GM19467 (cell line): ENCODE results near the gene FNIP1.
"Not testable (repeated sequence)": the region's sequence is repeated elsewhere in the genome, so short reads cannot be mapped to it uniquely, and the experiment has no call there.

Source experiments
- ATAC-seq: cut with Tn5 transposase; IDR thresholded peaks from one replicate; pipeline ENCODE4 v1.9.1; 2021; ENCODE audit warnings: mild to moderate bottlenecking, moderate library complexity; ENCODE audit not compliant: unreplicated experiment

Gene FNIP1

DNA sequence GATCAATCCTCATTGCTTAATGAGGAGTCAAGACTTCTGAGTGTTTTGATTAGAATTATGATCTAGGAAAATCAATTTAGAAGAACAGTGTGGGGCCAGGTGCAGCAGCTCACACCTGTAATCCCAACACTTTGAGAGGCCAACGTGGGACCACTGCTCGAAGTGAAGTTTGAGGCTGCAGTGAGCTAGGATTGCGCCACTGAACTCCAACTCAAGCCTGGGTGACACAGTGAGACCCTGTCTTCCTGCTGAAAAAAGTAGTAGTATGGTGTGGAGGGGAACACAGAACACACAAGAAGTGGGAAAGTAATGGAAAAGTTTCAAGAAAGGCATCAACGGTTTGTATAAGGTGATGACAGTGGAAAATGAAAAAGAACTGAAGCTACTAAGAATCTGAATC lies 9.1 kb downstream of the FNIP1 start:
- ATAC-seq: no peak

GRCh38 chr5:131786900-131787692 lies 9.7 kb downstream of the FNIP1 start:
- ATAC-seq: no peak

DNA sequence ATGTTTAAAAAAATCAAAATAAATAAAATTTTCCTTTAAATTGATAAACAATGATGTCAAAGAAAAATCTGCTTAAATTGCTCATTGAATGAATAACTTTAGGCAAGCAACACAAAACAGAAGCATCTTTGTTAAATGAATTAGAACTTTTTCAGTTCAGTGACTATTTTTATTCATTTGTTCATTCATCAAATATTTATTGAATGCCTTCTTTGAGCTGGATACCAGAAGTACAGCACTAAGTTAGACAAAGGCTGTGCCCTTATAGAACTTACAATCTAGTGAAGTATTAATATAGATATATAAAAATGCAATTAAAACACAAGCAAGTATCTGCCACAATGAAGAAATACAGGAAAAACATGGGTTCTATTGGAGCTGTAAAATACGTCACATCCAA lies 10.8 kb downstream of the FNIP1 start:
- no peak for ATAC-seq

DNA sequence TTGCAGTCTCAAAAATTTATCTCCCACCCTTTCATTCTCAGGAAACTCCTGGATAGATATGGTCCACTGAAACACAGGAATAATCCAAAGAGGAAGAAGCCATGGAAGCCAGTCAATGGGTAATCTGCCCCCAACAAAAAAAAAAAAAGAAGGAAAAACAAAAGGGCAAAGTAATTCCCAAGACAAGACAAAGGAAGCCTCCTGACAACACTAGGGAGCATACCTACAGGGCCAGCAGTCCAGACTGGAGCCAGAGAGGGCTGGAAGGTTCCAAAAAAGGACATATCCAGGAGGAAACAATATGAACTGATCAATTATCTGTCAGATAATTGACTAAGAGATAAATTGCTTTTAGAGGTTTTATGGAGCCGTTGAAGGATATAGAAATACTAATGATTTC lies 12.9 kb downstream of the FNIP1 start:
- ATAC-seq: no peak

GRCh38 chr5:131783357-131783756 lies 13.5 kb downstream of the FNIP1 start:
- no peak for ATAC-seq

DNA sequence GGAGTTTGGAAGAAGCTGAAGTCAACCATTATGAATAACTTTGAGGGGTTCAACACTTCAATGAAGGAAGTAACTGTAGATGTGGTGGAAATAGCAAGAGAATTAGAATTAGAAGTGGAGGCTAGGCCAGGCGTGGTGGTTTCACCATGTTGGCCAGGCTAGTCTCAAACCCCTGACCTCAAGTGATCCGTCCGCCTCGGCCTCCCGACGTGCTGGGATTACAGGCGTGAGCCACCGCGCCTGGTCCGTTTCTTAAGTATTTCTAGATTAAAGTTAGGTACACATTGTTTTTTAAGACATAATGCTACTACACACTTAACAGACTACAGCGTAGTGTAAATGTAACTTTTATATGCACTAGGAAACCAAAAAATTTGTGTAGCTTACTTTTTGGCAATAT lies 14.1 kb downstream of the FNIP1 start:
- ATAC-seq: no peak

DNA sequence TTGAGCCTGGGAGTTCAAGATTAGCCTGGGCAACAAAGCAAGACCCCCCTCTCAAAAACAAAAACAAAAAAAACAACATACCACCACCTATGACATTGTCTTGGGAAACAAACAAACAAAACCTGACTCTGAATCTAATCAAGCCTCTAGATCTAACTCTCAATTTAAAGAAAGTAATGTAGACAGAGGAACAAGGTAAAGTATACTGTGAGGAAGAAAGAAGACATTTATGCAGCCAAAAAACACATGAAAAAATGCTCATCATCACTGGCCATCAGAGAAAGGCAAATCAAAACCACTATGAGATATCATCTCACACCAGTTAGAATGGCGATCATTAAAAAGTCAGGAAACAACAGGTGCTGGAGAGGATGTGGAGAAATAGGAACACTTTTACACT lies 18.7 kb downstream of the FNIP1 start:
- ATAC-seq: not testable (repeated sequence)

DNA sequence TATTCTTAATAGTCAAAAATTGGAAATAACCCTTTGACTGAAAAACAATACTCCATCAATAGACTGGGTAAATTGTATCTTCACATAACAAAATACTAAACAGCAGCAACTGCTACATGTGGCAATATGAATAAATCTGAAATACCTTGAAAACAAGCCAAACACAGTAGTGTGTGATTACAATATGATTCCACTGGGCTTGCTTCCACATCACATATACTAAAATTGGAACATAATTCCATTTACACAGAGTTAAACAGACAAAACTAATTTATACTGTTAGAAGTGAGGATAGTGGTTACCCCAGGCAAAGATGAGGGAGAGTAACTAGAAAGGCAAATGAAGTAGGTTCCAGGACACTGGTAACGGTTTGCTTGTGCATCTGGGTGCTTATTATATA lies 20.4 kb downstream of the FNIP1 start:
- no peak for ATAC-seq

DNA sequence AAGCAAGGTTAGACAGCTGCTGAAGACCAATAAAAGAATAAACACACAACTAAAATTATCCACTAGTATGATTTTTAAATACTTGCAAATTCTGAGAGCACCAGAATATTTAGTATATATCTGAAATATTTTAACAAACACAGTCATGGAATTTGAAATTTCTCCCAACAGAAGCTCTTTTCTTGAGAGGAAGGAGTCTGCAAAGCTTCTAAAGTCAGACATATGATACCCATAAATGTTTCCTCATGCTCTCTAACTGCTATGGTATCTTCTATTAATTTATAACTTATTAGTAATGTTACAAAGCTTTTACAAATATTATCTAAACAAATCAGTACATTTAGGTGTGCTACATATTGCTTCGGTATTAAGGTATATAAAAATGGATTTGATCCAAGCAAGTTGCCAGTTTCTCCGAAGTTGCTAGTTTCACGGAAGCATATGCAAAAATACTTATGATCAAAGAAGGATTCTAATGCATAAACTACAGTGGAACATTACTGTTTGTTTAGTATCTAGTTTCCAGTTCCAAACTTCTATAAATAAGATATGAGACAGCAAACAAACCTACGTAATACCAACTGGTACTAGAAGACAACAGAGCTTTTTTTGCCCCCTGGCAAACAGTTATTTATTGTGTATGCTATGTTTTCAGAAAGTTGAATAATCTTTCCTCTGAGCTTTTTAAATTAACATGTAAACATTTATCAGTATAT lies 22.0 kb downstream of the FNIP1 start:
- no peak for ATAC-seq

DNA sequence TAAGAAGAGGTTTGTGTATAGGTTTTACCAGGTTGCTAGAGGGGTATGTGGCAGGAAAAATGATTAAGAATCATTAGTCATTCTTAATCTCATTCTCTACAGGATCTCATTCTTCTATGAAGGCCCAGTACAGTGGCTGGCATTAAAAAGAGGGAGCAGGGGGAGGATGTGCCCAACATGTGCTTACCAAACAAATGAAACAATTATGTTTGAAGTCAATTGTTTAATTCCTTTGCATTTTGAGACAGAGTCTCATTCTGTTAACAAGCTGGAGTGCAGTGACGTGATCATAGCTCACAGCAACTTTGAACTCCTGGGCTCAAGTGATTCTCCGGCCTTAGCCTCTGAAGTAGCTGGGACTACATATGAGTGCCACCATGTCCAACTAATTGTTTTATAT lies 23.0 kb downstream of the FNIP1 start:
- ATAC-seq: no peak

DNA sequence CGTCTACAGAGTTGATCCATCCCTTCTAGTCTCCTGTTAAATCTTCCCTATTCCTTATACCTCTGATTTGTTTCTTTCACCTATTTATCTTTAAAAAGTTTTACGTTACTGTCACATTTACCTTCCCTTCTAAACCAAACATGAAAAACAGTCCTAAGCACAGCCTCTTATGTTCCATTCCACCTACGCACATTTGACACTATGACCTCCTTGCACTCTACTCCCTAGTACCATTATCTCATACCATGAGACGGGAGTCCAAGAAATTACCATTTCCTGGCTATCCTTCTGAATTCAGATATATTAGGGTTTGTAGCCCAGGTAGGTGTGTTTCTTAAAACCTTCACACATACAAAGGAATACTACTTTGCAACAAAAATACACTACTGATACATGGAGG lies 25.1 kb downstream of the FNIP1 start:
- no peak for ATAC-seq

DNA sequence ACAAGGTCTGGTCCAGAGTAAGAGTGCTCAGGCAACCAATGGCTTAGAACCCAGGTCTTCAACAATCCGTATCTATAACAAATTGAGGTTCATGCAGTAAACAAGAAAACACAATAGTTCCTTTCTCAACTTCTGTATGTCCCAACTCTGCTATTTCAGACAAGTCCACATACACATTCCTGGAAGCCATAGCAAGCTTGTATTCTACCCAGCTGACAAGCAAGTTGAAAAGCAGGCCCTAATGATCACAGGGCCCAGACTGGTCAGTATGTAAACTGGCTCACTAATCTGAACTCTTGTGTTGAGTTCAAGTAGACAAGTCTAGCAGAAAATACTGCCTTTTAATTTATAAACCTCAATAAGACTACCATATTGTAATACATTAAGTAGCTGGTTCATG lies 26.9 kb downstream of the FNIP1 start:
- ATAC-seq: no peak

- ATAC-seq: no peak
Observed at GRCh38 chr5:131769336-131769735, 27.5 kb downstream of the FNIP1 start.

GRCh38 chr5:131767891-131768290 lies 28.9 kb downstream of the FNIP1 start:
- no peak for ATAC-seq

DNA sequence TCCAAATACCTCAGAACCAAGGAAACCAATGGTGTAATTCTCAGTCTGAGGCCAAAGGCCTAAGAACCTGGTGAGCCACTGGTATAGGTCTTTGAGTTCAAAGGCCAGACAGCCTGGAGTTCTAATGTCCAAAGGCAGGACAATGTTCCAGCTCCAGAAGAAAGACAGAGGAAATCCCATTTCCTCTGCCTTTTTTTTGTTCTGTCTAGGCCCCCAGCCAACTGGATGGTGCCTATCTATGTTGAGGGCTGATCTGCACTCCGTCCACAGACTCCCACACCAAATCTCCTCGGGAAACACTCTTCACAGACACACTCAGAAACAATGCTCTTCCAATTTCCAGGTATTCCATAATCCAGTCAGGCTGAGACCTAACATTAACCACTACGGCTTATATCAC lies 30.1 kb downstream of the FNIP1 start:
- ATAC-seq: no peak

GRCh38 chr5:131765261-131765660 lies 31.6 kb downstream of the FNIP1 start:
- ATAC-seq: no peak

- ATAC-seq: no peak
Observed at GRCh38 chr5:131763968-131764367, 32.8 kb downstream of the FNIP1 start.

DNA sequence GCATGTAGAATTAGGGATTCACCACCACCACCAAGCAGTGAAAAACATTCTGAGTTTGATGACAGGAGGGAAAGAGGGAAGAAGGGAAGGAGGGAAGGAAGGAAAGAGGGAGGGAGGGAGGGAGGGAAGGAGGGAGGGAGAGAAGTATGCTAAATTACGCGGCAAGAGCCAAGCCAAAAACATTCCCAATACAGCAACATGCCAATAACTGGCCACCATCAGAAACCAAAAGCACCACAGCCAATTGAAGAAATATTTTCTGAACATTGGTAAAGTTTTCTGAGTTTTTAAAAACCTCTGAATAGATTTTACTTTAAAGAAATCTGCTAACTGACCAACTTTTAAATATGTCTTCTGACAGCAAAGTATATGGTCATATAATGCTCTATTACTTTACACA lies 36.0 kb downstream of the FNIP1 start:
- ATAC-seq: no peak

DNA sequence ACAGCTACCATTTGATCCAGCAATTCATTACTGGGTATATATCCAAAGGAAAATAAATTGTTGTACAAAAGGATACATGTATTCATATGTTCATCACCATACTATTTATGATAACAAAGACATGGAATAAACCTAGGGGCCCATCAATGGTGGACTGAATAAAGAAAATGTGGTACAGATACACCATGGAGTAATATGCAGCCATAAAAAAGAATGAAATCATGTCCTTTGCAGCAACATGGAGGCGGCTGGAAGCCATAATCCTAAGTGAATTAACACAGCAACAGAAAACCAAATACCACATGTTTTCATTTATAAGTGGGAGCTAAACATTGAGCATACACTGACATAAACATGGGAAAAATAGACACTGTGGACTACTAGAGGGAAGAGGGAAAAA lies 37.1 kb downstream of the FNIP1 start:
- ATAC-seq: no peak

GRCh38 chr5:131758520-131758900 lies 38.3 kb downstream of the FNIP1 start:
- ATAC-seq: no peak

- no peak for ATAC-seq
Observed at GRCh38 chr5:131757830-131758519, 38.8 kb downstream of the FNIP1 start.

DNA sequence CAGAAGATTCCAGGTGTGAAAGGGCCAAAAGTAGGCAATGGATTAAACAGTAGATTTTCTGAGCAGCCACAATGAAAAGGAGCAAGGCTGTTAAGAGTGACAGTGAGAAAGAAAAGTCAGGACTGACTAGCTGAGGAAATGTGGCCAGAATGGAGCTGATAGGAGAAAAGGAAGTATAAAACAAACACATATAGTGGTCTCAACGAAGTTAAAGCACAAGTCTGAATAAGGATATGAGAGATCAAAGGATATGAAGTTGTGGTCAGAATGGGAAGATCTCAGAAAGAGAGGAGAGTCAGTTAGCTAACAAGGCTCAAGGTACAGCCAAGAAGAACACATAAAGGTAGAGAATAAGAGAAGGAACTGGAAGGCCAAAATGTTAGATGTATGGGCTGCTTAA lies 39.9 kb downstream of the FNIP1 start:
- ATAC-seq: no peak
